Vagina (tissue), 2 donors: ENCODE results near the gene GINS1.

Source experiments
- POLR2A ChIP-seq, 2 donors: fragments of 450-650 bp; IDR thresholded peaks; one replicate each; pipeline ENCODE4 v1.6.1; 2017; ENCODE audit warnings: antibody characterized with exemption in 2 of 2, mild to moderate bottlenecking in 2 of 2, moderate library complexity in 2 of 2
- POLR2AphosphoS5 ChIP-seq, 2 donors: sonication (generic); formaldehyde crosslinking; IDR thresholded peaks; one replicate each; pipeline ENCODE4 v1.9.0; 2017; ENCODE audit warnings: antibody characterized with exemption in 2 of 2, mild to moderate bottlenecking in 2 of 2, low read depth in 1 of 2; ENCODE audit not compliant: insufficient read depth in 1 of 2
- TF ChIP-seq, protein P1 (sequence below), 3 experiments: fragments of 450-650 bp in 2 of 3; fragments of 200-600 bp in 1 of 3; sonication (generic) in 1 of 3; IDR thresholded peaks; one replicate each; pipeline ENCODE4 v1.5.1; 2017 to 2019; ENCODE audit warnings: antibody characterized with exemption in 3 of 3, mild to moderate bottlenecking in 2 of 3, moderate library complexity in 2 of 3

DNA sequence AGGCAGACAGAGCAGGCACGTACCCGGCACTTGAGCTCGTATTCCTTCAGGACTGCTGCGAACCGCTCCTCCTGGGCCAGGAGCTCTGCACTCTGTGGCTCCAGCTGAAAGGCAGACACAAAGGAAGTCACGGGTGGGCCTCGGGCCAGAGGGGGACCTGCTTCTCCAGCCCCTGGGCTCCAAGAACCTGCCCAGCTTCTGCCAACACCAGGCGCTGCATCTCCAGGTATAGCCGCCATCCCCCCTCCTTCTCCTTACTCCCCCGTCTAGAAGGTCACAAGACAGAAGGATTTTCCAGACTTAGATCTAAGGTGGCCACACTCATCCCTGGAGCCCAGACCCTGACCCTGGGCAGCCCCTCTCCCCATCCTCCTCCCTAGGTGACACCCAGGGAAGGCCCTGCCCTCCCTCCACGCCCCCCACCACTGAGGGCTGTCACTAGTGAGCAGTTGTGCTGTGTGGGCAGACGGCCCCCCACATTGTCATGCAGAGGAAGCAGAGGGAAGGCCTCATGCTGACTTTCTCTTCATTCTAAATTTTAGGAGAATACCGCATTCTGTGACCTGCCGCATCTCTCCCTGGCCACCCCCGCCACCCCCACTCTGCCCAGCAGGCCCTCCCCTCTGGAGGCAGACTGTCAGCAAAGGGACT, 81.9 kb downstream of the GINS1 start:
- TF ChIP-seq, protein P1, sequence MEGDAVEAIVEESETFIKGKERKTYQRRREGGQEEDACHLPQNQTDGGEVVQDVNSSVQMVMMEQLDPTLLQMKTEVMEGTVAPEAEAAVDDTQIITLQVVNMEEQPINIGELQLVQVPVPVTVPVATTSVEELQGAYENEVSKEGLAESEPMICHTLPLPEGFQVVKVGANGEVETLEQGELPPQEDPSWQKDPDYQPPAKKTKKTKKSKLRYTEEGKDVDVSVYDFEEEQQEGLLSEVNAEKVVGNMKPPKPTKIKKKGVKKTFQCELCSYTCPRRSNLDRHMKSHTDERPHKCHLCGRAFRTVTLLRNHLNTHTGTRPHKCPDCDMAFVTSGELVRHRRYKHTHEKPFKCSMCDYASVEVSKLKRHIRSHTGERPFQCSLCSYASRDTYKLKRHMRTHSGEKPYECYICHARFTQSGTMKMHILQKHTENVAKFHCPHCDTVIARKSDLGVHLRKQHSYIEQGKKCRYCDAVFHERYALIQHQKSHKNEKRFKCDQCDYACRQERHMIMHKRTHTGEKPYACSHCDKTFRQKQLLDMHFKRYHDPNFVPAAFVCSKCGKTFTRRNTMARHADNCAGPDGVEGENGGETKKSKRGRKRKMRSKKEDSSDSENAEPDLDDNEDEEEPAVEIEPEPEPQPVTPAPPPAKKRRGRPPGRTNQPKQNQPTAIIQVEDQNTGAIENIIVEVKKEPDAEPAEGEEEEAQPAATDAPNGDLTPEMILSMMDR (IDR thresholded peaks at IDR 0.05) = no peak
- no peak for TF ChIP-seq POLR2A (IDR thresholded peaks at IDR 0.05)
- TF ChIP-seq POLR2AphosphoS5 (IDR thresholded peaks at IDR 0.05; ENCODE audit: insufficient read depth in 1 of 2, low read depth in 1 of 2) = no peak
